ENCODE results near the gene CYP19A1. TPM values are rescaled to one million over a fixed set of nuclear protein-coding genes. Genes with fewer than 3 reads are reported as not detected.

Gene CYP19A1
- polyA plus RNA-seq, 1 experiment = not detected

GRCh38 chr15:51218299-51218938 lies 120.0 kb downstream of the CYP19A1 start:
- no peaks in the 10 kb centered on the region for H3K9me3 ChIP-seq (ENCODE audit: control insufficient read depth, insufficient read depth, low read length)
- POLR2A ChIA-PET = no interaction called here
- H3K27me3 ChIP-seq (ENCODE audit: control insufficient read depth, insufficient read depth, low read length) = peaks cover 10% of the 10 kb centered on the region
- H3K27ac ChIP-seq (ENCODE audit: low read depth, low read length) = no peak overlapping the region
- H3K4me3 ChIP-seq (ENCODE audit: low read depth, low read length) = no peak overlapping the region
- CTCF ChIA-PET = interaction anchor here (0.8 to 1.4 kb wide), 4 partner anchors 11 to 184 kb away, joined by 3 to 10 read pairs (median 3); no protein-coding TSS in a partner anchor
- DNase-seq (ENCODE audit: low read depth, low spot score) = no peak
- TF ChIP-seq CTCF (IDR thresholded peaks at IDR 0.05; ENCODE audit: low read depth, low read length) = no peak

GRCh38 chr15:51212909-51213308 lies 125.5 kb downstream of the CYP19A1 start:
- no peak overlapping the region for H3K27ac ChIP-seq (ENCODE audit: low read depth, low read length)
- CTCF ChIA-PET = no interaction called here
- POLR2A ChIA-PET = no interaction called here
- peaks cover 18% of the 10 kb centered on the region for H3K27me3 ChIP-seq (ENCODE audit: control insufficient read depth, insufficient read depth, low read length)
- no peak for TF ChIP-seq CTCF (IDR thresholded peaks at IDR 0.05; ENCODE audit: low read depth, low read length)
- H3K9me3 ChIP-seq (ENCODE audit: control insufficient read depth, insufficient read depth, low read length) = no peaks in the 10 kb centered on the region
- DNase-seq (ENCODE audit: low read depth, low spot score) = no peak
- H3K4me3 ChIP-seq (ENCODE audit: low read depth, low read length) = no peak overlapping the region

- POLR2A ChIA-PET = no interaction called here
- TF ChIP-seq CTCF (IDR thresholded peaks at IDR 0.05; ENCODE audit: low read depth, low read length) = no peak
- H3K9me3 ChIP-seq (ENCODE audit: control insufficient read depth, insufficient read depth, low read length) = no peaks in the 10 kb centered on the region
- CTCF ChIA-PET = no interaction called here
- peaks cover 18% of the 10 kb centered on the region for H3K27me3 ChIP-seq (ENCODE audit: control insufficient read depth, insufficient read depth, low read length)
- no peak overlapping the region for H3K27ac ChIP-seq (ENCODE audit: low read depth, low read length)
- no peak for DNase-seq (ENCODE audit: low read depth, low spot score)
- H3K4me3 ChIP-seq (ENCODE audit: low read depth, low read length) = no peak overlapping the region
Observed at GRCh38 chr15:51212239-51212638, 126.2 kb downstream of the CYP19A1 start.

- TF ChIP-seq CTCF (IDR thresholded peaks at IDR 0.05; ENCODE audit: low read depth, low read length) = no peak
- CTCF ChIA-PET = interaction anchor here (0.7 to 4.6 kb wide), 3 partner anchors 13 to 72 kb away, joined by 3 to 27 read pairs (median 10); no protein-coding TSS in a partner anchor
- H3K27me3 ChIP-seq (ENCODE audit: control insufficient read depth, insufficient read depth, low read length) = peaks cover 11% of the 10 kb centered on the region
Observed at GRCh38 chr15:51205050-51205975, 133.1 kb downstream of the CYP19A1 start.

More at GRCh38 chr15:51205050-51205975, 133.1 kb downstream of the CYP19A1 start:
- POLR2A ChIA-PET = interaction anchor here (0.6 kb wide), 1 partner anchor 22 kb away, joined by 3 read pairs; no protein-coding TSS in a partner anchor
- no peak for DNase-seq (ENCODE audit: low read depth, low spot score)
- H3K27ac ChIP-seq (ENCODE audit: low read depth, low read length) = no peak overlapping the region
- H3K4me3 ChIP-seq (ENCODE audit: low read depth, low read length) = no peak overlapping the region
- H3K9me3 ChIP-seq (ENCODE audit: control insufficient read depth, insufficient read depth, low read length) = no peaks in the 10 kb centered on the region
